DOHH2 (cell line): ENCODE data around the gene GLCCI1.

Source experiments
- EZH2phosphoT487 ChIP-seq: fragments of 200-600 bp; sonication (generic); IDR thresholded peaks from 2 replicates; pipeline ENCODE4 v1.6.1; 2017; ENCODE audit warnings: borderline replicate concordance, mild to moderate bottlenecking, antibody characterized with exemption, low read length, moderate library complexity, mixed read lengths
- TF ChIP-seq, protein P1 (sequence below): fragments of 200-600 bp; sonication (generic); IDR thresholded peaks from one replicate; pipeline ENCODE4 v1.5.1; 2014; ENCODE audit warnings: antibody characterized with exemption, mild to moderate bottlenecking, low read depth, low read length; ENCODE audit not compliant: poor library complexity, severe bottlenecking

DNA sequence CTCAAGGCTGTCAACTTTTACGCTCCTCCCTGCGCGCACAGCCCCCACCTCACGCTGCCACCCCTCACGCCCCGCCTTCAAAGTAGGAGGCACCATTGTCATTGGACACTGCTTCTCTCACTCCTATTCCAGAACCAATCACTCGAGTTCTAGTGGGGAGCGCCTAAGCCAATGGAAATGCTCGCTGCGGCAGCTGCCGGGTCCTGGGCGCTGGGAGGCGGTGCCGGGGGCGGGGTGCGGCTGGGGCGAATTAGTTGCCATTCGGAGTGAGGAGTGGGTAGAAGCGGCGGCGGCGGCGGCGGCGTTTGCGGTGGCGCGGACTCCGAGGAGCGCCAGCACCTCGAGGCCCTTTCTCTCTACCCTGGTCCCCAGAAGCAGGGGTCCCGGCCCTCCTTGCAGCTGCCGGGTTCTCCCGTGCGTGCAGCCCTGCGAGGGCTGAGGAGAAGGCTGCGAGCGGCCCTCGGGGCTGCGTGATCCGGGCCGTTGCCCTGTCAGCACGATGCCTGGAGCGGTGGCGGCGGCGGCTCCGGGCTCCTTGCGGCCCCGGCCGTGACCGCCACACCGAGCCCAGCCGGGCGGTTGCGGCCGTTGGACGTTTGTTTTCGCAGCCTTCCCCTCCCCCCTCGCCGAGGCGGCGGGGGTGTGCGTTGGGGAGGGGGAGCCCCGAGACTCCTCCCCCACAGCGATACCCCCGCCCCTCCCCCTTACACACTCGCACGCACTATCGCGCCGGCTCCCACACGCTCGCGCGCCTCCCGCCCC lies at the start of gene GLCCI1:
- TF ChIP-seq, protein P1, sequence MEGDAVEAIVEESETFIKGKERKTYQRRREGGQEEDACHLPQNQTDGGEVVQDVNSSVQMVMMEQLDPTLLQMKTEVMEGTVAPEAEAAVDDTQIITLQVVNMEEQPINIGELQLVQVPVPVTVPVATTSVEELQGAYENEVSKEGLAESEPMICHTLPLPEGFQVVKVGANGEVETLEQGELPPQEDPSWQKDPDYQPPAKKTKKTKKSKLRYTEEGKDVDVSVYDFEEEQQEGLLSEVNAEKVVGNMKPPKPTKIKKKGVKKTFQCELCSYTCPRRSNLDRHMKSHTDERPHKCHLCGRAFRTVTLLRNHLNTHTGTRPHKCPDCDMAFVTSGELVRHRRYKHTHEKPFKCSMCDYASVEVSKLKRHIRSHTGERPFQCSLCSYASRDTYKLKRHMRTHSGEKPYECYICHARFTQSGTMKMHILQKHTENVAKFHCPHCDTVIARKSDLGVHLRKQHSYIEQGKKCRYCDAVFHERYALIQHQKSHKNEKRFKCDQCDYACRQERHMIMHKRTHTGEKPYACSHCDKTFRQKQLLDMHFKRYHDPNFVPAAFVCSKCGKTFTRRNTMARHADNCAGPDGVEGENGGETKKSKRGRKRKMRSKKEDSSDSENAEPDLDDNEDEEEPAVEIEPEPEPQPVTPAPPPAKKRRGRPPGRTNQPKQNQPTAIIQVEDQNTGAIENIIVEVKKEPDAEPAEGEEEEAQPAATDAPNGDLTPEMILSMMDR: no peak
- TF ChIP-seq EZH2phosphoT487: no peak
